Pulmonary artery endothelial cell (primary cell): ENCODE measurements around the gene EGLN3. TPM values are rescaled to one million over a fixed set of nuclear protein-coding genes. Genes with fewer than 3 reads are reported as not detected.
"Not testable (repeated sequence)": the region's sequence is repeated elsewhere in the genome, so short reads cannot be mapped to it uniquely, and the experiment has no call there.

ENCODE experiments used
- DNase-seq: peaks from one replicate; pipeline ENCODE4 v3.0.0-alpha.2; 2011; ENCODE audit warnings: low read depth, low spot score
- total RNA-seq: library from RNA; depleted of rRNA; stranded (reverse); fragments of >200 nt; gene quantifications from 2 replicates; pipeline ENCODE4 v1.2.3, GENCODE V29; 2014

EGLN3 gene
- 0.21 and 1.5 TPM in 2 replicates for total RNA-seq

DNA sequence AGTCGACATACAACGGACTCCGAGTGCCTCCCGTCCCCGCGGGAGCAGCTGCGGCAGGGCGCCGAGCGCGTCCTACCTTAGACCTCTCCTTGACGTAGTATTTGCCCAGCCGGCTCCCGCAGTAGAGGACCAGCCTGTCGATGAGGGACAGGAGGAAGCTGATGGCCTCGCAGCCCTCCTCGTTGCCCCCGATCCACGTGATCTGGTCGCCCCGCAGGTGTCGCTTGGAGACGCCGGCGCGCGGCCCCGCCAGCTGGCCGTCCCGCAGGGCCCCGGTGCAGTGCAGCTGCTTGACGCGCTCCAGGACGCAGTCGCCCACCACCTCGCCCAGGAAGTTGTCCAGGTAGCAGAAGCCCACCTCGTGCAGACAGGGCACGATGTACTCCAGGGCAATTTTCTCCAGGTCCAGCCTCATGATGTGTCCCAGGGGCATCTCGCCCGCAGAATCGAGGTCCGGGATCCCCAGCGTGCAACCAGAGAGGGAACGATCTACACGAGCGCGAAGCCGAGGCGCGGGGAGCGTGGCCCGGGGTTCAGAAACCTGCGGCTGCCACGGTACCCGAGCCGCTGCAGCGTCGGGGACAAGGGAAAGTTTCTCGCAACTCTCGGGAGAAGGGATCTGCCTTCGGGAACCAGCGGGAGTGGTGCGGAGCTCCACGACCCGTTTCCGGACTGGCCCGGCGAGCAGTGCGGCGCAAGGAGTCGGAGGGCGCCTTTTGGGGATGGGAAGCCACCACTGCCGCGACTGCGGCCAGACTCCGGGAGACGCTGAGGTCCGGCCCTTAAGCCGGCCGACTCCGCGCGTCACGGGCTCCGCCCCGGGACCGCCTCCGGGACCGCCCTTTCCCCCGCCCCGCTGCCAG, at the start of gene EGLN3:
Gene EGLN3, minus strand, starts transcription at position 755 of the 863 bp plus-strand sequence. Its CDS starts 322 bp downstream, at position 433.
- DNase-seq: no peak

DNA sequence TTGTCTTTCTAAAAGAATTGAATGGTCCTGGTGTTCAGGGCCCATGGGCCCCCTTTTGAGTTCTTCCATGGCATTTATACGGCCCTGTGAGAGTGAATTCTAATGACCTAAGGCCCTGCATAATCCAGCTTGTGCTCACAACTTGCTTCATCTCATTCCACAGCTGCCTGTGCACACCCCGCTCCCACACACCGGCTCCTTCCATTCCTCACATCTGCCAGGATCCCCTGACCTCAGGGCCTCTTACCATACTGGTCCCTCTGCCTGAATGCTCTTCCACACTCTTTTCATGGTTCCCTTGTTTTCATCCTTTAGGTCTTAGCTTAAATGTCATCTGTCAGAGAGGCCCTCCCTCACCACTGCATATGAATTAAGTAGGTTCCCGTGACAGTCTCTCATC, 49.5 kb upstream of the EGLN3 start:
- DNase-seq: no peak

DNA sequence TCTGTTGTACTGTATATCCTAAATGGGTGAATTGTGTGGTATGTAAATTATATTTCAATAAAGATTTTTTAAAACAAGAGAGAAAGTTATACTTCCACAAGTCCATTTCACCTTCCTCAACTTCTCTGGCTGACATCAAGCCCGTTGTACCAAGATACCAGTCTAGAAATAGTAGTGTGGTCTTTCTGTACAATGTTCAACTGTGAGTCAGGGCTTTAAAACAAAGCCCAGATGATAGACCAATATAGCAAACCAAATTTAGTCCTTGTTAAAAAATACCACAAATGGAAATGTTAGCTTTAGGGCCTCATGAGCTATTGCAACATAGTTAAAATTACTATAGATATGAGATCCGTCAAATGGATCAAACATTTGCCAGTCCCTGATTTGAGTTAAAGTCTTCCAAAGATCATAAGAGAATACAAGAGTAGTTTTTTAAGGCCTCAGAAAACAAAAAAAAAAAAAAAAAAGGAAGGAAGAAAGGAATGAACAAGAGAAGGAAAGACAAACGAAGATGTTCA, 49.0 kb upstream of the EGLN3 start:
- no peak for DNase-seq

DNA sequence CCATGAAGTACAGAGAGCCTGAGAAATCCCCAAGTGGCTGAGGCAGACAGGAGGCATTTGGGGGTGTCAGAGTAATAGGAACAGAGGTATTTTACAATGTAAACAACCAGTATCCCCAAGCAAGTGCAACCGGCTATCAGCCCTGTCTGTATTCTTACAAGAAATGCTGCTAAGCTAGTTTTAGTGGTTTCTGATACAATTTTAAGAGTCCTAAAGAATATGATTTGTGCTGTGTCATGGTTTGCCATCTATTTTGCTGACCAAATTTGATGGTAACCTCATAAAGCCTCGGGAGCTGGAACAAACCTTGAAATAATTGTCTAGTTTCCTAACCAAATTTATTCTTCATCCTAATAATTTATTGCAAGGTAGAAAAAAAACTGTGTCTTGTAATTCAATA, 46.7 kb upstream of the EGLN3 start:
- no peak for DNase-seq

DNA sequence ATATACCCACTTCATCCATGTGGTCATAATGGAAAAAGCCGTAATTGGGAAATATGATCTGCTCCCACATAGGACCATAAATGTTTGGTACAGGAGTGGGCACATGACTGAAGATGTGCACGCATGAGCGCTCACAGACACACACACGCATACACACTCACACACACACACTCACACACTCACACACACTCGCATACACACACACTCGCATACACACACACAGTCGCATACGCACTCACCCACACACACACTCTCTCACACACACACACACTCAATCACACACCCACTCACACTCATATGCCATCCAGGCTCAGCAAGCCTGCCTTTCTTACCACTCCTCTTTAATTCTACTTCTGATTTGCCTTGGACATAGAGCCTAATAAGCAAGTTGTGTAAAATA, 45.6 kb upstream of the EGLN3 start:
- no peak for DNase-seq

DNA sequence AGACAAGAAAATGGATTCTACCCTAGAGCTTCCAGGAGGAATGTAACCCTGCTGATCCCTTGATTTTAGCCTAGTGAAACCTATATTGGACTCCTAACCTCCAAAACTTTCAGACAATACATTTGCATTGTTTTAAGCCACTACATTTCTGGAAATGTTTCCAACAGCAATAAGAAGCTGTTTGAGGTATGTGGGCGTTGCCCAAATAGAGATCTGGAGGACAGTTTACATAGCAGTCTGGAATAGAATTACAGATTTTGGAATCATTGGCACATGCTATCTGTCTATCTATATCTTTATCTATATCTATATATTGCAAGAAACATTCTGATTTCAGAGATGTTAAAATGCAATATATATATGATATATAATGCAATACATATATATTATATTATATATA, 42.4 kb upstream of the EGLN3 start:
- DNase-seq: no peak

DNA sequence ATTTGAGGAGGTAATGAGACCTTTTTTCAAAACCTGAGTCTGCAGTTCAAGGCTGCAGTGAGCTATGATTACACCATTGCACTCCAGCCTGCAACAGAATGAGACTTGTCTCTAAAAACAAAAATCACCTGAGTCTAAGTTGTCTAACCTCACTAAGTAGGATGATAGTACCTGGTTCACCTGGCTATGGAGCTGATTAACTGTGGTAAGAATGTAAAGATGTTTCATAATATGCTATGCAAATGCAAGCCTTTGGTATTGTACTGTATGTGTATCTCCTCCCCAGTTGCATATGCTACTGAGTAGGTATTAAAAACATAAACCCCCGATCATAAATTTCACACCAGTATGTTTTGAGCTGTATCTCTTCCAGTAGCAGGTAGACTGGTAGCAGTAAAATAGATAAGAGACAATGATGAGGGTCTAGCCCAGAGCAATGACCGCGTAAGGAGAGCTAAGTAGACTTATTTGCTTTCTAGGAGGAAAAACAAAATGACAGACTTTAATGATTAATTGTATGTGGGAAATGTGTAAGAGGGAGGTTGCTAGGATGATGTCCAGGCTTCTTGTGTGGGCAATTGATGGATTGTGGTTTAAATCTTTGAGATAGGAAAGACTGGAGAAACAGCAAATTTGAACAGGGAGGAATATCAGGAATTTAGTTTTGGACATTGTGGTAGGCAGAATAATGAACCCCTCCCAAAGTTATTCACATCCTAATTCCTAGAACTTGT, 41.6 kb upstream of the EGLN3 start:
- no peak for DNase-seq

DNA sequence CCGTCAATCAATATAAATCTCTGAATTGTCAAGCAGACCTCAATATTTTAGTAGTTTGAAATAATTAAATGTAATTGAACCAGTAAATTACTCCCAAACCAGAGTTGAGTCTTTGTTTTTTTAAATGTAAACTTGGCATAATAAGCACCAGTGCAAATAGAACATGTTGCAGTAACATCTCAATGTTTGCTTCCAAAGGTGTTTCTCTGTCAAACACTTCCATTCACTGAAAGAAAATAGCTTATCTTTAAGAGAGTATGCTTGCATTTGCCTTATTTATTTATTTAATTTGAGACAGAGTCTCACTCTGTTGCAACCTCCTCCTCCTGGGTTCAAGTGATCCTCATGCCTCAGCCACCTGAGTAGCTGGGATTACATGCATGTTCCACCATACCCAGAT, 39.9 kb upstream of the EGLN3 start:
- no peak for DNase-seq

DNA sequence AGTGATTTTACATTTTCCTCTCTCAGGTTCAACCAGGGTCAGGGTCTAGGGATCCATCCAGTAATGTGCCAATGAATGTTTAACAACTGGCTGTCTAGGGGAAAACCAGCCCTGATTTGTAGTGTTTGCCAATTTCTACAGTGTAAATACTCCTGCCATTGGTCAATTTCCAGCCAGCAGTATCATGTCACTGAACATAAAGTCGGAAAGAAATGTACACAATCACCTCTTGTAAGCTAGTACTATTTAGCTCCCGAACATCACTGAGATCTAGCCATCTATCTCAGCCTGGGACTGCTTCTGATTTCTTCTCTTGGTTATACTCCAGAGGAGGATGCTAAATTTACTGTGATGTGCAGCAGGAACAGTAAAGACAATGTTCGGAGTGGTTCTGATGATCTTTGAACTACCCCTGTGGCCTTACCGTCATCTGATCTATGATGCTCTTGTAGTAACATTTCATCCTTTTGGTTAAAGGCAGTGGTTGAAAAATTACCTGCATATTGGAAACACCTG, 36.7 kb upstream of the EGLN3 start:
- no peak for DNase-seq

DNA sequence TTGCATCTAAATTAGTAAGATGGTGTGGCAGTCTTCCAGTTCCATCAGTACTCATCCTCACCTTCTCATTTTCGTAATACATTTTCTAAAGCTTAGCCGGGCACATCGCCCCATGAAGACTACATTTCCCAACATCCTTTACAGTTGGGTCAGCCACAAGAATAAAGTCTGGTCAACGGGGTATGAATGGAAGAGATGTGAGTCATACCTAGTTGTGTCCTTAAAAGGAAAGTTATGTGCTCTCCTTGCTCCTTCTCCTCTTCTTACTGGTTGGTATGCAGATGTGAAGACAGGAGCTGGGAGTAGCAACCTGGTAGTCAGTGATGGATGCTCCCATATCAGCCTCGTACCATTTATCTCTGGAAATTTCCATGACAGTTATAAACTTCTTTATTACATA, 35.9 kb upstream of the EGLN3 start:
- no peak for DNase-seq

DNA sequence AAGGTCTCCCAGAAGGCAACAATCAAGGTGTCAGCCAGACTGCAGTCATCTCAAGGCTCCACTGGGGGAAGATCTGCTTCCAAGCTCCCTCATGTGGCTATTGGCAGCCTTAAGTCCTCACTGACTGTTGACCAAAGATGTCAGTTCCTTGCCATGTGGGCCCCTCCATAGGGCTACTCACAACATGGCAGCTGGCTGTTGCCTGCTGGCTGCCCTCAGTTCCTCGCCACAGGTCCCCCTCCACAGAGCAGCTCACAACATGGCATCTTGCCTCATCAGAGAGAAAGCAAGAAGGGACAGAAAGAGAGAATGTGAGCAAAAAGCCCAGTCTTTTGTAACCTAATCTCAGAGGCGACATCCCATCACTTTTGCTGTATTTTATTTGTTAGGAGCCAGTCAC, 34.4 kb upstream of the EGLN3 start:
- DNase-seq: no peak

DNA sequence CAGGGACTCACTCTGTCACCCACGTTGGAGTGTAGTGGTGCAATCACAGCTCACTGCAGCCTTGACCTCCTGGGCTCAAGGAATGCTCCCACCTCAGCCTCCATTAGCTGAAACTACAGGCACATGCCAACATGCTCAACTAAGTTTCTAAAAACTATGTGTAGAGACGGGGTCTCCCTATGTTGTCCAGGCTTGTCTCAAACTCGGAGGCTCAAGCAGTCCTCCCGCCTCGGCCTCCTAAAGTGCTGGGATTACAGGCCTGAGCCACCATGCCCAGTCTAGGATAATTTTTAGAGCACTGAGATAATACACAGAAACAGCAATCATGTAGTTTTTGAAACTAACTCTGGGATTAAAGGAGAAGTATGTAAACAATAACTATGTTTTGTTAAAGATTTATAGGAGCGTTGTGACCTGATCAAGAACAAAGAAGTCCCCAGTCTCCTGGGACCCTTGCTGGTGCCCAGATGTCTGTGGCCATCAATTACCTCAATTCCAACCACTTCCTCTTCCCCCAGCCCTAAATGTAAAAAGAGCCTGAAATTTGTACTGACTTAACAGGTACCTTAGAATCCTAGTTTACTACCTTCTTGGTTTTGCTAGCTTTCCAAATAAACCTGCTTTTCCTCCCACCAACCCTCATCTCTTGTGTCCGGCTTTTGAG, 28.9 kb upstream of the EGLN3 start:
- no peak for DNase-seq

DNA sequence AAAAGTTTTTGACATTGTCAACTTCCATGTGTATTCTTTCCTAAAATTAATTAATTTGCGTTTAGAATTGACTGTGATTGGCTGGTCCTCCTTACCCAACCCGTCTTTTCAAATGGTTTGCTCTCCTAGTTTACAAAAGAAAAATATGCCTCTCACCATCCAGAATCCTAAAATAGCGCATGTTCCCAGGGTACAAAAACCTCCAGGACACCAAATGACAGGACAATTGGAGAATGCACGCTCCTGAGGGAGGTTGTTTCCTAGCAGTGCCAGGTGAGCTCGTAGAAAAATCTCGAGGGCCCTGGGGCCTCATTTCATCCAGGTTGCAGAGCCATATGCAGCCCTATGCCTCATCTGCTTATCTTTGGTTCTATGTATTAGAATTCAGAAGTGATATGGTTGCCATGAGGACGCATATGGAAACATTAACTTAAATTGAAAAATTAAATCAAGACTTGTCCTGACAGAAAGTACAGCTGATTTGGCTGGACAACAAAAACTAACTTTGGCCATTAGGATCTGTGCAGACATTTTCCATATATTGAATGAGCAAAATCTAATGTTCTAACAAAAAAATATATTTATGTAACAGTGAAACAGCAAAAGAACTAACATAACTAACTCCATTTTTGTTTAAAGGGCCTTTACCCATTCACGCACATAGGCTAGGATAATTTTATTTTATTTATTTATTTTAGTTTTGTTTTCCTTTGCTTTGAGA, 28.2 kb upstream of the EGLN3 start:
- no peak for DNase-seq

DNA sequence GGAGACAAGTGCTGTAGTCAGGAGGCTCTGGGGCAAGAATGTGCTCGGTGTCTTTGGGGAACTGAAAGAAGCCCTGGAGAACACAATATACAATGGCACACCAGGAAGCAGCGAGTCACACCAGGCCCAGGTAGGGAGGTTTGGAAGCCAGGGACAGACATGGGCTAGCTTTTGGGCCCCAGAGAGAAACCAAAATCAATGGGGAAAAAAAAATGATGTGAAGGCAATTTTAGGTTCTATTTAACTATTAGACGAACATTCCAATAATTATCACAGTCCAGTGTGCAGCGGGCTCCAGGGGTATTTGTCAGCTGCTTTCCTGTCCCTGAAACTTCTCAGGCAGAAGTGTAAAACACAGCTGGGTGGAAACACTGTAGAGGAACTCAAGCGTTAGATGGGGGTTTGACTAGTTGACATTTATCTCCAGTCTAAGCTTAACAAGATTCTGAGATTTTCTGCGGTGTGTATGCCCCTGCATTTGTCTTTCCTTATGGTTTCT, 21.8 kb upstream of the EGLN3 start:
- DNase-seq: no peak

DNA sequence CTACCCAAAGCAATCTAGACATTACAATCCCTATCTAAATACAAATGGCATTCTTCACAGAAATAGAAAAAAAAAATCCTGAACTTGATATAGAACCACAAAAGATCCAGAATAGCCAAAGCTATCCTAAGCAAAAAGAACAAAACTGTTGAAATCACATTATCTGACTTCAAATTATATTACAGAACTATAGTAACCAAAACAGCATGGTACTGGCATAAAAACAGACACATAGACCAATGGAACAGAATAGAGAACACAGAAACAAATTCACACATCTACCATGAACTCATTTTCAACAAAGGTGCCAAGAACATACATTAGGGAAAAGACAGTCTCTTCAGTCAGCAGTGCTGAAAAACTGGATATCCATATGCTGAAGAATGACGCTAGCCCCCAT, 19.0 kb upstream of the EGLN3 start:
- DNase-seq: not testable (repeated sequence)

DNA sequence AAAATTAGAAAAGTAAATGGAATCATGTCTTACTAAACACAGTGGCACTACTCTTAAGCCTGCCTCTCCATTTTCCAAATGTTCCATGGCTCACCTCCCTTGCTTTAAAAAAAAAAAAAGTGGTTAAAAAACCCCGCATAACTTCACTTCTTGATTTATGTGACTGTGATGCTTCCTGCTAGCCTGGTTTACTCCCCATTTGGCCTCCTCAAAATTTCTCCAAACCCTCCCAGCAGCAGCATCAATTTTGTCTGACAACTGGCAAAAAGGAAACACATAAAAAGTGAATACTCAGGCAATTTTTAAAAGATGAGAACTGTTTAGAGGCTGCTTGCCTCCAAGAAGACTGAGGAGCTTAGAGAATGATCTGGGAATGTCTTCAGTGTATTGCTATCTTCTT, 17.8 kb upstream of the EGLN3 start:
- DNase-seq: no peak

DNA sequence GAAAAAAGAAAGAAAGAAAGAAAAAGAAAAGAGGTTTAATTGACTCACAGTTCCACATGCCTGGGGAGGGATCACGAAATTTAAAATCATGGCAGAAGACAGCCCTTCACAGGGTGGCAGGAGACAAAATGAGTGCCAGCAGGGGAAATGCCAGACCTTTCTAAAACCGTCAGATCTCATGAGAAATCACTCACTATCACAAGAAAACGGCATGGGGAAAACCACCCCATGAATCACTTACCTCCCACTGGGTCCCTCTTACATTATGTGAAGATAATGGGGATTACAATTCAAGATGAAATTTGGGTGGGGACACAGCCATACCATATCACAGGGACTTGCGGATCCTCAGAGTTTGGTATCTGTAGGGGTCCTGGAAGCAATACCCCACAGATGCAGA, 16.3 kb upstream of the EGLN3 start:
- DNase-seq: no peak

DNA sequence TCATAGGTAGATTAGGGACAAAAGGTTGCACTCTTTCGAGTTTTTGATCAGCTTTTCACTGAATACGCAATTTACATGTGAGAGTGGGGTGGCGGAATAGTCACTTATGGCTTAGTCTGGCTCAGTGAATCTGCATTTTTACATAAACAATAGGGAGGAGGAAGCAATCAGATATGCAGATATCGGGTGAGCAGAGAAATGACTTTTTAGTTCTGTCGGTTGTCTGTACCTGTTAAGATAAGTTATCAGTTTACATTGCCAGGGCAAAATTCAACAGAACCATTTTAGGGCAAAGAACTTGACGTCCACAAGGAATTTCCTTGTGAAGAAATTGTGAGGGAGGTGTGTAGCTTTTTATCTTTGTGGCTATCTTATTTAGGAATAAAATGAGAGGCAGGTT, 15.4 kb upstream of the EGLN3 start:
- DNase-seq: no peak

DNA sequence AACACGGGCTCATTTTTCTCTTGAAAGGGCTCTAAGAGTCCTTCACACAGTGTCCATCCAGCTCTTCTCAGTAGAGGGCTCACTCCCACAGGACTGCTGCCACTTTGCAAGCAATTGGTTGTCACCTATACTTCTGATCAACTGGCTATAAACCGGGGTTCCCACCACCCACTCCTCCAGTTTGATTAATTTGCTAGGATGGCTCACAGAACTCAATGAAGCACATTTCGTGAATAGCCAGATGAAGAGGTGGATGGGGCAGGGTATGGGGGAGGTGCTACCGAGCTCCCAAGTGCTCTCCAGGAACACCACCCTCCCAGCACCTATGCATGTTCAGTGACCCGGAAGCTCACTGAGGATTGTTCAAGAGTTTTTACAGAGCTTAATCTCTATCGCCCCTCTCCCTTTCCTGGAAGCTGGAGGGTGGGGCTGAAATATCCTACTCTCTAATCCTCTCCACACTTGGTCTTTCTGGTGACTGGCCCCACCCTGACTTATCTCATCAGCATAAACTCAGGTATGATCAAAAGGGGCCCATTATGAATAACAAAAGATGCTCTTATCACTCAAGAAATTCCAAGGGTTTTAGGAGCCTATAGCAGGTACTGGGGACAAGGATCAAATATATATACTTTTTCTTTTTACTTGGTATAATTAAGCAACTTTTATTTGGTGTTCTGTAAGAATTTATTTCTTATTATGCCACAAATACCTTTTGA, 13.9 kb upstream of the EGLN3 start:
- DNase-seq: no peak

DNA sequence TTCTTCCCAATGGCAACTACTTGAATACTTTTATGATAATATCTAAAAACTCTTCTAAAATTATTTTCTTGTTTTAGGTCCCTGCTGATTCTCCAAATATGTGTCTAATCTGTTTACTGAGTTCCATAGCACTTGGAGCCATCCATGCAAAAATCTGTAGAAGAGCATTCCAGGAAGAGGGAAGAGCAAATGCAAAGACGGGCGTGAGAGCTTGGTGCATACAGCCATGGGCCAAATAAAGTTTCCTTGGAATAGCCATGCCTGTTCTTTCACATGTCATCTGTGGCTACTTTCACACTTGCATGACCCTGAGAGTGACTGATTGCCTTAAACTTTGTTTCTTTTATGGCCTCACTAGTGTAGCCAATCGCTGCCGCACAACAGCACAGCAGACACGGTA, 13.0 kb upstream of the EGLN3 start:
- DNase-seq: no peak
